ENCODE data around the gene NTRK2.

NTRK2 gene

DNA sequence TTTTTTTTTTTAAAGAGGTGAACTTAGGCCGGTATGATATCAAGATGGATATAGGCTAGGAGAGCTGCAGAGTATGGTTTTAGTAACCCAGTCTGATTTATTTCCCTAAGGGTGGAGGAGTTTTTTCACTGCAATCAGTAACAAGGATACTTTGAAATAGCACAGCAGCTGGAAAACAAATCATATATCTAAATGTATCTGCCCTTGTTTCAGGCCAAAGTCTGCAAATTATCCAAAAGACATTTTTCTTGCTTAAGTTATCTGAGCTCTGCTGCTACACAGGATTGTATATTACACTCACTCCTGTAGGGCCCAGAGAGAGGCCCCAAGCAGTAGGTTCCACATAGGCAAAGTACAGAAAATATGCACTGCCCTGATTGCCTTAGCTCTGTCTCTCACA is 222.4 kb downstream of the NTRK2 start (continued):
- no peak for TF ChIP-seq FEZF1 (tag by site-specific recombination; IDR thresholded peaks at IDR 0.05)
- no peak for TF ChIP-seq HOXA7 (CRISPR knock-in tag; IDR thresholded peaks at IDR 0.05; ENCODE audit: borderline replicate concordance)

- Histone ChIP-seq H3K27ac (ENCODE audit: extremely low read depth, low read depth, low read length) (no peak overlapping the region), H3K4me3 (ENCODE audit: low read depth, low read length) (no peak overlapping the region), H3K9me3 (ENCODE audit: control insufficient read depth, insufficient read depth, low read depth, low read length) (no peaks in the 10 kb centered on the region), H3K4me1 (ENCODE audit: control insufficient read depth, insufficient read depth, low read length) (no peaks in the 10 kb centered on the region), H3K36me3 (ENCODE audit: control insufficient read depth in 2 of 2, insufficient read depth in 1 of 2, low read length in 2 of 2) (no peaks in the 10 kb centered on the region)
- ChIA-PET POLR2A (no interaction called here), CTCF (interaction anchor here (0.6 kb wide), 2 partner anchors 58 to 192 kb away, joined by 3 to 4 read pairs; no protein-coding TSS in a partner anchor)
- TF ChIP-seq PRDM6 (tag by site-specific recombination; IDR thresholded peaks at IDR 0.05), result no peak
- TF ChIP-seq ZNF626 (tag by site-specific recombination; IDR thresholded peaks at IDR 0.05), result no peak
- TF ChIP-seq ZNF747 (tag by site-specific recombination; IDR thresholded peaks at IDR 0.05), result no peak
- TF ChIP-seq ZNF623 (tag by site-specific recombination; IDR thresholded peaks at IDR 0.05), result no peak
- TF ChIP-seq ZBTB20 (tag by site-specific recombination; IDR thresholded peaks at IDR 0.05), result no peak
- TF ChIP-seq ZNF555 (tag by site-specific recombination; conservative IDR thresholded peaks at IDR 0.05), result no peak
- no peak for TF ChIP-seq ZNF548 (tag by site-specific recombination; IDR thresholded peaks at IDR 0.05)
- TF ChIP-seq ZNF792 (tag by site-specific recombination; IDR thresholded peaks at IDR 0.05), result no peak
- TF ChIP-seq MZF1 (tag by site-specific recombination; IDR thresholded peaks at IDR 0.05; ENCODE audit: borderline replicate concordance), result no peak
- no peak for TF ChIP-seq ZNF549 (tag by site-specific recombination; IDR thresholded peaks at IDR 0.05)
- no peak for TF ChIP-seq ZBTB7A (tag by site-specific recombination; IDR thresholded peaks at IDR 0.05; ENCODE audit: low read depth)
- TF ChIP-seq, protein P1, sequence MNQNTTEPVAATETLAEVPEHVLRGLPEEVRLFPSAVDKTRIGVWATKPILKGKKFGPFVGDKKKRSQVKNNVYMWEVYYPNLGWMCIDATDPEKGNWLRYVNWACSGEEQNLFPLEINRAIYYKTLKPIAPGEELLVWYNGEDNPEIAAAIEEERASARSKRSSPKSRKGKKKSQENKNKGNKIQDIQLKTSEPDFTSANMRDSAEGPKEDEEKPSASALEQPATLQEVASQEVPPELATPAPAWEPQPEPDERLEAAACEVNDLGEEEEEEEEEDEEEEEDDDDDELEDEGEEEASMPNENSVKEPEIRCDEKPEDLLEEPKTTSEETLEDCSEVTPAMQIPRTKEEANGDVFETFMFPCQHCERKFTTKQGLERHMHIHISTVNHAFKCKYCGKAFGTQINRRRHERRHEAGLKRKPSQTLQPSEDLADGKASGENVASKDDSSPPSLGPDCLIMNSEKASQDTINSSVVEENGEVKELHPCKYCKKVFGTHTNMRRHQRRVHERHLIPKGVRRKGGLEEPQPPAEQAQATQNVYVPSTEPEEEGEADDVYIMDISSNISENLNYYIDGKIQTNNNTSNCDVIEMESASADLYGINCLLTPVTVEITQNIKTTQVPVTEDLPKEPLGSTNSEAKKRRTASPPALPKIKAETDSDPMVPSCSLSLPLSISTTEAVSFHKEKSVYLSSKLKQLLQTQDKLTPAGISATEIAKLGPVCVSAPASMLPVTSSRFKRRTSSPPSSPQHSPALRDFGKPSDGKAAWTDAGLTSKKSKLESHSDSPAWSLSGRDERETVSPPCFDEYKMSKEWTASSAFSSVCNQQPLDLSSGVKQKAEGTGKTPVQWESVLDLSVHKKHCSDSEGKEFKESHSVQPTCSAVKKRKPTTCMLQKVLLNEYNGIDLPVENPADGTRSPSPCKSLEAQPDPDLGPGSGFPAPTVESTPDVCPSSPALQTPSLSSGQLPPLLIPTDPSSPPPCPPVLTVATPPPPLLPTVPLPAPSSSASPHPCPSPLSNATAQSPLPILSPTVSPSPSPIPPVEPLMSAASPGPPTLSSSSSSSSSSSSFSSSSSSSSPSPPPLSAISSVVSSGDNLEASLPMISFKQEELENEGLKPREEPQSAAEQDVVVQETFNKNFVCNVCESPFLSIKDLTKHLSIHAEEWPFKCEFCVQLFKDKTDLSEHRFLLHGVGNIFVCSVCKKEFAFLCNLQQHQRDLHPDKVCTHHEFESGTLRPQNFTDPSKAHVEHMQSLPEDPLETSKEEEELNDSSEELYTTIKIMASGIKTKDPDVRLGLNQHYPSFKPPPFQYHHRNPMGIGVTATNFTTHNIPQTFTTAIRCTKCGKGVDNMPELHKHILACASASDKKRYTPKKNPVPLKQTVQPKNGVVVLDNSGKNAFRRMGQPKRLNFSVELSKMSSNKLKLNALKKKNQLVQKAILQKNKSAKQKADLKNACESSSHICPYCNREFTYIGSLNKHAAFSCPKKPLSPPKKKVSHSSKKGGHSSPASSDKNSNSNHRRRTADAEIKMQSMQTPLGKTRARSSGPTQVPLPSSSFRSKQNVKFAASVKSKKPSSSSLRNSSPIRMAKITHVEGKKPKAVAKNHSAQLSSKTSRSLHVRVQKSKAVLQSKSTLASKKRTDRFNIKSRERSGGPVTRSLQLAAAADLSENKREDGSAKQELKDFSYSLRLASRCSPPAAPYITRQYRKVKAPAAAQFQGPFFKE (tag by site-specific recombination; IDR thresholded peaks at IDR 0.05; ENCODE audit: borderline replicate concordance), result no peak
- no peak for TF ChIP-seq ZNF138 (tag by site-specific recombination; IDR thresholded peaks at IDR 0.05; ENCODE audit: borderline replicate concordance)
- no peak for TF ChIP-seq ZNF16 (tag by site-specific recombination; IDR thresholded peaks at IDR 0.05; ENCODE audit: low read depth)
- no peak for TF ChIP-seq ZNF280D (tag by site-specific recombination; IDR thresholded peaks at IDR 0.05)
- TF ChIP-seq ZNF510 (tag by site-specific recombination; IDR thresholded peaks at IDR 0.05; ENCODE audit: insufficient replicate concordance), result no peak
- TF ChIP-seq SALL2 (tag by site-specific recombination; IDR thresholded peaks at IDR 0.05; ENCODE audit: borderline replicate concordance), result no peak
- TF ChIP-seq ZFP37 (tag by site-specific recombination; IDR thresholded peaks at IDR 0.05), result no peak
Measured at GRCh38 chr9:84893419-84894128, 224.0 kb downstream of the NTRK2 start.

Measured in HEK293 (cell line).